ENCODE results near the gene EYS. TPM values are rescaled to one million over a fixed set of nuclear protein-coding genes. Genes with fewer than 3 reads are reported as not detected.
"Not testable (repeated sequence)": the region's sequence is repeated elsewhere in the genome, so short reads cannot be mapped to it uniquely, and the experiment has no call there.

The EYS gene
- total RNA-seq, 2 donors from 2014 or later: not detected

DNA sequence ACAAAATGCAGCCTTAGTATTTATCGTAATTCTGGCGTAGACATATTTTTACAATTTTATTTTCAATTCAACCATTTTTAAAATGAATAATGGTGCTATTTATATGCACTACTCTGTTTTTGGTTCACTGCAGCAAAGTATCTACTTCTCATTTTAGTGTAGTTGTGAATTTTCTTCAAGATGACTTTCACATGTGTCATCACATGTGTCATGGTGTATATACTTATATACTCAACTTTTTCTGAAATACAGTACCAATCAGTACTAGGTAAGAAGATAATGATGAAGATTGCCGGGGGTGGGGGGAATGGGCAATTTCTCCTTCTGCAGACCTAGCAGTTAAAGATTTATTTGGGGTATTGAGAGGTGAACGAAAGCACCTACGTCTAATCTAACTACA, 1436.9 kb downstream of the EYS start:
- Mint-ChIP-seq H3K27ac (no peak overlapping the region), H3K4me3 (no peak overlapping the region), H3K27me3 (no peaks in the 10 kb centered on the region), H3K4me1 (no peaks in the 10 kb centered on the region), H3K9me3 (peaks cover 4% of the 10 kb centered on the region), H3K36me3 (ENCODE audit: low read depth) (no peaks in the 10 kb centered on the region)
- no peak for ATAC-seq (replicated peaks)

DNA sequence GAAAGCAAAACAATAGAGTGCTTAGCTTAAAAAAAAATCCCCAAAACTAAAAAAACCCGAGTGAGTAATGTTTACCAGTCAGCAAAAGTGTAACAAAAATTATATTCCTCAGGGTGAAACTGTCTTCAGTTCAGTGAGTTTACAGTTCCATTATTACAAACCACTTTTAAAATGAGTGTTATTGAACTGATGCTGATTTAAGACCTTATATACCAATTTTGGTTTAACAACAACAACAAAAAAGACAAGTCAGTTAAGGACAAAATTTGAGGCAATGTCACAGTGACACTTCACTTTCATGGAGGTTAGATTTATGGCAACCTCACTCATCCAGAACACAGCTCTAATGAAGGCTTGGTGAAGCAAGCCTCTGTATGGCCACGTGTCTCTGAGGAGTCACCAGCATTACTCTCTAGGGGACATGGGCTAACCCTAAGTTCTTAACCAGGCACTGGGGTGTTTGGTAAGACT, 1440.6 kb downstream of the EYS start:
- Mint-ChIP-seq H3K36me3 (ENCODE audit: low read depth) (no peaks in the 10 kb centered on the region), H3K9me3 (peaks cover 8% of the 10 kb centered on the region), H3K27ac (no peak overlapping the region), H3K4me1 (no peaks in the 10 kb centered on the region), H3K4me3 (no peak overlapping the region), H3K27me3 (no peaks in the 10 kb centered on the region)
- ATAC-seq (replicated peaks): no peak

DNA sequence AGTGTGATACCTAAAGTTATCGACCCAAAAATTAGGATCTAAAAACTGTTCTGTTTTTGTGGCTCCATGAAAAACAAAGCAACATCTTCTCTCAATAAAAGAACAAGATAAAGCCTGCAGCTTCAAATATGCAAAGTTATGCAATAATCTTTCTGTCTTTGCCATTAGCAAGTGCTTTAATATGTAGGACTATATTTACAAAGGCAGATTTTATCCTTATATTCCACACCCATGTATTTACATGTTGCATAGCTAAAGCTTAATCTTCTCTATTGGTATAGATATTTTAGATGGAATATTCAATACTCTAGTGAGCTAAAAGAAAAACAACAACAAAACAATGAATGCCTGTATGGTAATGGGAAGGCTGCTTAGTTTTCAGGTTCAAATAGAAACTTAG, 1443.2 kb downstream of the EYS start:
- no peaks in the 10 kb centered on the region for H3K4me1 Mint-ChIP-seq
- ATAC-seq (replicated peaks): no peak
- no peak overlapping the region for H3K27ac Mint-ChIP-seq
- no peaks in the 10 kb centered on the region for H3K36me3 Mint-ChIP-seq (ENCODE audit: low read depth)
- peaks cover 8% of the 10 kb centered on the region for H3K9me3 Mint-ChIP-seq
- no peak overlapping the region for H3K4me3 Mint-ChIP-seq
- H3K27me3 Mint-ChIP-seq: no peaks in the 10 kb centered on the region

DNA sequence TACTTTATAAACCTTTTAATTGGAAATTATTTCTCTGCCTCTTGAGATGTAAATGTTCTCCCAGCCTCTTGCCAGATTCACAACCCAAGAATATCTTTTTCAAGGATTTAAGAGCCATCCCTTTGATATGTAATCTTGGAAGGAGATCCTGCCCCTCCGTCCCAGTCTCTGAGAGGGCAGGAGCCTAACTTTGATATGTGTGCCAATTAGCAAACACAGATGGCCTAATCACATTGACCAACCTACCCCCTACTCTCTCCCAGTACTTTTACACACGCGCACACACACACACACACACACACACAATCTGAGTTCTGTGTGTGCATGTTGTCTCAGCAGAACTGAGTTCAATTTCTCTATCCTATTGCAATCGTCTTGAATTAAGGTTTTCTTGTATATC, 1447.7 kb downstream of the EYS start:
- no peak for ATAC-seq (replicated peaks)
- no peak overlapping the region for H3K27ac Mint-ChIP-seq

DNA sequence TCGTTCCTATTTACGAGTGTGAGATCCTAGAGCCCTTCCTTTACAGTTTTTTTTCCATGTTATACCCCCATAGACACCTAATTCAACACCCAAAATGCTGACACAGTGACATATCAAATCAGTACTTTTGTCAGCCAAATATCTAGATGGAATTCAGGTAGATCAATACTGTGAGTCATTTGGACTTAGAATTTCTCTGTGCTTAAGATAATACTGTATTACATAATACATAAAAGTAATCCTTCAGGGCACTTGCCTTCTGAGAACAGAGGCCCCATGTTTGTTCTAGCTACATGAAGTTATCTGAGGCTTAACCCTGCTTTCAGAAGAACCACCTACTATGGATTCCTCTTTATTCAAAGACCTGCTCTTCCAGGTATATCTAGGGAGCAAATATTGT, 1448.3 kb downstream of the EYS start:
- no peak overlapping the region for H3K4me3 Mint-ChIP-seq
- H3K27ac Mint-ChIP-seq: no peak overlapping the region

More for the DNA sequence above, 1447.7 kb downstream of the EYS start:
- peaks cover 4% of the 10 kb centered on the region for H3K9me3 Mint-ChIP-seq
- H3K4me3 Mint-ChIP-seq: no peak overlapping the region
- no peaks in the 10 kb centered on the region for H3K27me3 Mint-ChIP-seq
- no peaks in the 10 kb centered on the region for H3K4me1 Mint-ChIP-seq
- no peaks in the 10 kb centered on the region for H3K36me3 Mint-ChIP-seq (ENCODE audit: low read depth)

DNA sequence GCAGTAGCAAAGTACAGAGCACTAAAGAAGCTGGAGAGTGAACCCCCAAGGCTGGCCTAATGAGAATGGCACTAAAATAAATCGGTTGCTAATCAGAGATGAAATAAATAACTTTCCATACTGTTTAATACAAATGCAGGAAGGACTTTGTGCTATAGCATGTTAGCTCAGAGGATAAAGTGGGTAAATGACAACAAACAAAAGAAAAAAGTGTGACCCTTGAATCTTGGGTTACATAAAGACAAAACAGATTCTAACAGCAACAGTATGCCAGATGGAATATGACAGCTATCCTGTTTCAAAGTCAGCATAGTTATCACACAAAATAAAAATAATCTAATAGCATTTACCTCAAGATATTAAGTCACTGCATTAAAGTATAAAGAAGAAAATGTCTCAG, 1448.7 kb downstream of the EYS start:
- H3K27ac Mint-ChIP-seq: no peak overlapping the region
- H3K36me3 Mint-ChIP-seq (ENCODE audit: low read depth): no peaks in the 10 kb centered on the region
- H3K27me3 Mint-ChIP-seq: no peaks in the 10 kb centered on the region
- H3K4me1 Mint-ChIP-seq: no peaks in the 10 kb centered on the region
- H3K4me3 Mint-ChIP-seq: no peak overlapping the region
- ATAC-seq (replicated peaks): no peak
- peaks cover 4% of the 10 kb centered on the region for H3K9me3 Mint-ChIP-seq

More for the DNA sequence above, 1448.3 kb downstream of the EYS start:
- Mint-ChIP-seq H3K36me3 (ENCODE audit: low read depth) (no peaks in the 10 kb centered on the region), H3K27me3 (no peaks in the 10 kb centered on the region), H3K9me3 (peaks cover 4% of the 10 kb centered on the region), H3K4me1 (no peaks in the 10 kb centered on the region)
- no peak for ATAC-seq (replicated peaks)

DNA sequence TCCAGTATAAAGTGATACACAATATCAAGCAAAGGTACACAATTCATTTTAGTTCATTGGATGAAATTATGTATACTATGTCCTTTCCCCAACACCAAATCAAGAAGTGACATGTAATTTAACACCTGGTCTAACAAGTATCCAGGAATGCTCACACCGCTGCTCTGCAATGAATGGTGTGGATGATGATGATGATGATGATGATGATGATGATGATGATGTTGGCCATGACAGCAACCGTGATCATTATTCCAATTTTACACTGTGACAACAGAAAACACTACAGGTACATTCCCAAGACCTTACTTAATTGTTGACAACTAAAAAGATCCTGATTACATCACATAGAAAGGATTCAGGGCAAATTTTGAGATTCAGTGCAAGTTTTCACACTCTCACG, 1449.4 kb downstream of the EYS start:
- Mint-ChIP-seq H3K9me3 (peaks cover 4% of the 10 kb centered on the region), H3K4me3 (no peak overlapping the region), H3K36me3 (ENCODE audit: low read depth) (no peaks in the 10 kb centered on the region), H3K4me1 (no peaks in the 10 kb centered on the region), H3K27me3 (no peaks in the 10 kb centered on the region), H3K27ac (no peak overlapping the region)
- ATAC-seq (replicated peaks): no peak

DNA sequence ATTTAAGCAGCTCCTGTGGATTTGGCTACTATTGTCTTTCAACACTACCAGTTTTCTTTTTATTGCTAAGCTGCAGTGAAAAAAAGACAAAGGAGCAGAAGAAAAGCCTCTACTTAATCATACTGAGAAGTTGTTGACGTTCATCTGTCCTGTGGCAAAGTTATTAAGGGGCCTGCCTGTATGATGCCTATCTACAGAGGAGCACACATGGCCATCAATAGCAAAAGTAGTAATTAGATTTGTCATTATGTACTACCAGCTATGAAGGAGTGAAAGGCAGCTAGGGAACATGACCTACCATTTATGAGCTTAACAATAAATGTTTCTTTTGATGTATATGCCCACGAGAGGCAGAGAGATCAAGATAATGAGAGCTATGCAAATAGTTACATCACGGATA, 1450.5 kb downstream of the EYS start:
- H3K4me3 Mint-ChIP-seq: no peak overlapping the region
- peaks cover 8% of the 10 kb centered on the region for H3K9me3 Mint-ChIP-seq
- H3K36me3 Mint-ChIP-seq (ENCODE audit: low read depth): no peaks in the 10 kb centered on the region
- no peaks in the 10 kb centered on the region for H3K4me1 Mint-ChIP-seq
- no peak overlapping the region for H3K27ac Mint-ChIP-seq
- no peak for ATAC-seq (replicated peaks)
- H3K27me3 Mint-ChIP-seq: no peaks in the 10 kb centered on the region

DNA sequence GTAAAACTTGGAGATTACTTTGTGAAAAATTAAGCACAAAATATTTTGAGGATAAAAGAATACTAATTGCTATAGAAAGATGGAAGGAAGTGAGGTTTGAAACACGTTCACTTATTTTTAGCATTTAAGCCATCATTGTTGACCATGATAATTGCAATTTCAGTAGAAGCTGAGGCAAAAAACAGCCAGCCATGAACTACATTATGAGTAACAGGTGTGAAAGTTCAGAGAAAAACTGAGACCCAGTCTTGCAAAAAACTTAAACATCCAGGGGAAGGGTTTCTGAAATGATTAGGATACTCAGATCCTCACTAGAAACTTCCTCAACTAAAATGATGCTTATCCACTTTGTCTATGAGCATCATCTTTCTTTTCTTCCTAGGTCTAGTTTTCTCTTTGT, 1452.0 kb downstream of the EYS start:
- Mint-ChIP-seq H3K9me3 (peaks cover 11% of the 10 kb centered on the region), H3K4me3 (no peak overlapping the region), H3K27me3 (no peaks in the 10 kb centered on the region), H3K27ac (no peak overlapping the region), H3K36me3 (ENCODE audit: low read depth) (no peaks in the 10 kb centered on the region), H3K4me1 (no peaks in the 10 kb centered on the region)
- no peak for ATAC-seq (replicated peaks)

DNA sequence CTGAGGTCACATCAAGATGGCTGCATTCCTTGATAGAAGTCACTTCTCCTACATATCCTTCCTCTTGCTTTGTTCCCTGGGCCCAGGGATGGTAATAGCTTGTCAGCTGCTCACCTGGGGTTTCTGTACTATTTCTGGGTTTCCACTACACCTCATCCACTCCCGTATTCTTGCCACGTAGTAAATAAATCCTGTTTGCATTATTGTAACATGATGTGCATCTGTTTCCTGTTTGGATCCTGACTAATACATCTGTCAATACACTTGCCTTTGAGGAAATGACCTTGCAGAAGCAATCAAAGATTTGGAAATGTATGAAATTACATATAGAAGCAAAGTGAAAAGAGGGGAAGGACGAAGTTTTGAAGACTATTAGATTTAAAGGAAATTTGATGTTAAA, 1452.5 kb downstream of the EYS start:
- H3K4me3 Mint-ChIP-seq: no peak overlapping the region
- no peaks in the 10 kb centered on the region for H3K4me1 Mint-ChIP-seq
- peaks cover 13% of the 10 kb centered on the region for H3K9me3 Mint-ChIP-seq
- no peak for ATAC-seq (replicated peaks)
- no peak overlapping the region for H3K27ac Mint-ChIP-seq
- no peaks in the 10 kb centered on the region for H3K36me3 Mint-ChIP-seq (ENCODE audit: low read depth)
- H3K27me3 Mint-ChIP-seq: no peaks in the 10 kb centered on the region

DNA sequence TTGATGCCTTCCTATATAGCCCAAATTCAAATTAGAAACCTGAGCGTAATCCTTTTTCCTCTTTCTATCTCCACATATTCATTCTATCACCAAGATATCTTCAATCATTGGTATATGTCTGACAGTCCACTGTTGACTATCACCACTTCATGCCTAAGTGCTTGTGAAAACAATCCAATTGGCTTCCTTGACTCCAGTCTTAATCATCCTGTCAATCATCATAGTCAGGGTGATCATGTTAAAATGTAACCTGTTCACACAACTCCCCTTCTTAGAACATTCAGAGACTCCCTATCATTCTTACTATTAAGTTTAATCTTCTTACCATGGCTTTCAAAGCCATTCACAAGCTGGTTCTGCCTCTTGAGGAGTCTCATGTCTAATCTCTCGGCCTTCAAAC, 1454.8 kb downstream of the EYS start:
- H3K4me1 Mint-ChIP-seq: no peaks in the 10 kb centered on the region
- ATAC-seq (replicated peaks): no peak
- H3K36me3 Mint-ChIP-seq (ENCODE audit: low read depth): no peaks in the 10 kb centered on the region
- H3K27ac Mint-ChIP-seq: no peak overlapping the region
- H3K27me3 Mint-ChIP-seq: no peaks in the 10 kb centered on the region
- H3K4me3 Mint-ChIP-seq: no peak overlapping the region
- peaks cover 16% of the 10 kb centered on the region for H3K9me3 Mint-ChIP-seq

DNA sequence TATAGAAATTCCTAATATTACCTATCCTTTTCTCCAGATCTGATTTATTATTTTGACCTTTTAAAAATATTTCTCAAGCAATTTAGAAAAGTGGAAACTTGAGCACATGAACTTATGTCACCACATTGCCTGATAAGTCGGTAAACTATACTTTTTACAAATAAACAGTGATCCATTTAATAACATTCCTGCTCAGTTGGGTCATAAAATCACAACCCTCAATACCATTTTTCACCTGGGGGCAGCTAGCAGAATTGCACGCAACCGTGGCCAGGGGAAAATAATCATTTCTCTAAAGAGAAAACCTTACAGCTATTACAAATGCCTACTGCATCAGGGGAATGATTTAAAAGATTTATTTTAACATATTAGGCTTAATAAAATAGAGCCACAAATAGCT, 1456.9 kb downstream of the EYS start:
- no peaks in the 10 kb centered on the region for H3K36me3 Mint-ChIP-seq (ENCODE audit: low read depth)
- H3K27me3 Mint-ChIP-seq: no peaks in the 10 kb centered on the region
- ATAC-seq (replicated peaks): no peak
- peaks cover 16% of the 10 kb centered on the region for H3K9me3 Mint-ChIP-seq
- no peaks in the 10 kb centered on the region for H3K4me1 Mint-ChIP-seq
- no peak overlapping the region for H3K27ac Mint-ChIP-seq
- H3K4me3 Mint-ChIP-seq: no peak overlapping the region

DNA sequence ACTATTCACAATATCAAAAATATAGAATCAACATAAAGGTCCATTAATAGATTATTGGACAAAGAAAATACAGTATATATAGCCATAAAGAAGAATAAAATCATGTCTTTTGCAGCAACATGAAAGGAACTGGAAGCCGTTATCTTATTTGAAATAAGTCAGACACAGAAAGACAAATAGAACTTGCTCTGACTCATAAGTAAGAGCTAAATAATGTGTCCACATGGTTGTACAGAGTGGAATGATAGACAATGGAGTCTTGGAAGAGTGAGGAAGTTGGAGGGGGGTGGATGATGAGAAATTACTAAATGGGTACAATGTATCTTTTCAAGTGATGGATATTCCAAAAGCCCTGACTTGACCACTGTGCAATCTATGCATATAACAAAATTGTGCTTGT, 1457.9 kb downstream of the EYS start:
- no peak for ATAC-seq (replicated peaks)
- Mint-ChIP-seq H3K27ac (no peak overlapping the region), H3K27me3 (no peaks in the 10 kb centered on the region)

DNA sequence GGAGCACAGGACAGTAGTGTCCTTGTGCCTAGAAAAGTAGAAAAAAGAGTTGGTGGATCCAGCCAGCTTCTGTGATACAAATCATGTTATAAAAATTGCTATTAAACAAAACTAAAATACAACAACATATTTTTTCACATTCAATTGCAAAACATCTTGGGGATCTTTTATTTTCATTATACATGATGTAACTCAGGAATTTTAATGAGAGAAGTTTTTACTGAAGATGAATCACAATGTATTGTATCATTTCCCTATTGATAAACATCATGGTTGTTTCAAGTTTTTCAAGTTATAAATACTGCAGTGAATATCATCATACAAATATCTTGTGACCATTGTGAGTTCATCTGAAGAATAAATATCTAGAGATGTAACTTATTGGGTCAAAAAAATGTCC, 1463.4 kb downstream of the EYS start:
- Mint-ChIP-seq H3K36me3 (ENCODE audit: low read depth) (no peaks in the 10 kb centered on the region), H3K4me3 (no peak overlapping the region), H3K4me1 (no peaks in the 10 kb centered on the region), H3K9me3 (peaks cover 5% of the 10 kb centered on the region), H3K27me3 (no peaks in the 10 kb centered on the region), H3K27ac (no peak overlapping the region)
- ATAC-seq (replicated peaks): no peak

More for the DNA sequence above, 1457.9 kb downstream of the EYS start:
- Mint-ChIP-seq H3K4me3 (no peak overlapping the region), H3K9me3 (peaks cover 12% of the 10 kb centered on the region), H3K4me1 (no peaks in the 10 kb centered on the region), H3K36me3 (ENCODE audit: low read depth) (no peaks in the 10 kb centered on the region)

DNA sequence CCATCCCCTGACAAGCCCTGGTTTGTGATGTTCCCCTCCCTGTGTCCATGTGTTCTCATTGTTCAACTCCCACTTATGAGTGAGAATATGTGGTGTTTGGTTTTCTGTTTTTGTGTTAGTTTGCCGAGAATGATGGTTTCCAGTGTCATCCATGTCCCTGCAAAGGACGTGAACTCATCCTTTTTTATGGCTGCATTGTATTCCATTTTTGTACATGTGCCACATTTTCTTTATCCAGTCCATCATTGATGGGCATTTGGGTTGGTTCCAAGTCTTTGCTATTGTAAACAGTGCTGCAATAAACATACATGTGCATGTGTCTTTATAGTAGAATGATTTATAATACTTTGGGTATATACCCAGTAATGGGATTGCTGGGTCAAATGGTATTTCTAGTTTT, 1468.1 kb downstream of the EYS start:
- H3K27me3 Mint-ChIP-seq; H3K36me3 Mint-ChIP-seq (ENCODE audit: low read depth); H3K27ac Mint-ChIP-seq; H3K4me3 Mint-ChIP-seq; ATAC-seq (replicated peaks); H3K4me1 Mint-ChIP-seq; H3K9me3 Mint-ChIP-seq: not testable (repeated sequence)

DNA sequence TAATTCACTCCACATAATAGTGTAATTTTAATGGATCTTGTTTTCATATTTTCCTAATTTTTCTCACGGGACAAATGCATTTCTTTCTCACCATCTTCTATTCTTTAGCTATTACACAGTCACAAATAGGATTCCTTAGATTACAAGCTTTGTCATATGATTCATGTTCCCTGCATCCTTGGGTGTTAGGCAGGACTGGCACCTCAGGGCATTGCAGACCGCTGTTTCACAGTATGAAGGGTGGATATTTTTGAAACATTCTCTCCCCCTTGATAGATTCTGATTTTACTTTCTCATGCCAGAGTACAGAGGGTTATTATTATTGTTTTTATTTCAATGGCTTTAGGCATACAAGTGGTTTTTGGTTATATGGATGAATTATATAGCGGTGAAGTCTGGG, 1469.0 kb downstream of the EYS start:
- Mint-ChIP-seq H3K36me3 (ENCODE audit: low read depth) (no peaks in the 10 kb centered on the region), H3K27ac (no peak overlapping the region), H3K4me3 (no peak overlapping the region), H3K9me3 (peaks cover 5% of the 10 kb centered on the region), H3K27me3 (no peaks in the 10 kb centered on the region), H3K4me1 (no peaks in the 10 kb centered on the region)
- no peak for ATAC-seq (replicated peaks)

All from activated T-helper 17 cell treated with anti-CD3 and anti-CD28 coated beads, Interleukin-2, amount 50 U/mL, for 72 hours (primary cell).